ENCODE results near the gene ARHGAP15.

Gene ARHGAP15

GRCh38 chr2:143399631-143400069, 270.4 kb downstream of the ARHGAP15 start:
- H3K4me3 ChIP-seq (ENCODE audit: low read length) = no peak overlapping the region
- TF ChIP-seq ZNF274 (IDR thresholded peaks at IDR 0.05; ENCODE audit: low read depth, low read length) = no peak

- H3K4me3 ChIP-seq (ENCODE audit: low read length) = no peak overlapping the region
- TF ChIP-seq ZNF274 (IDR thresholded peaks at IDR 0.05; ENCODE audit: low read depth, low read length) = no peak
Observed at GRCh38 chr2:143401861-143402260, 272.6 kb downstream of the ARHGAP15 start.

GRCh38 chr2:143402451-143402850, 273.2 kb downstream of the ARHGAP15 start:
- TF ChIP-seq ZNF274 (IDR thresholded peaks at IDR 0.05; ENCODE audit: low read depth, low read length) = no peak
- H3K4me3 ChIP-seq (ENCODE audit: low read length) = no peak overlapping the region

GRCh38 chr2:143410082-143410897, 281.1 kb downstream of the ARHGAP15 start:
- no peak for TF ChIP-seq ZNF274 (IDR thresholded peaks at IDR 0.05; ENCODE audit: low read depth, low read length)
- no peak overlapping the region for H3K4me3 ChIP-seq (ENCODE audit: low read length)

GRCh38 chr2:143415571-143415970, 286.4 kb downstream of the ARHGAP15 start:
- no peak for TF ChIP-seq ZNF274 (IDR thresholded peaks at IDR 0.05; ENCODE audit: low read depth, low read length)
- H3K4me3 ChIP-seq (ENCODE audit: low read length) = no peak overlapping the region

- TF ChIP-seq ZNF274 (IDR thresholded peaks at IDR 0.05; ENCODE audit: low read depth, low read length) = no peak
- H3K4me3 ChIP-seq (ENCODE audit: low read length) = no peak overlapping the region
Observed at GRCh38 chr2:143417428-143417827, 288.2 kb downstream of the ARHGAP15 start.

GRCh38 chr2:143420313-143420712, 291.1 kb downstream of the ARHGAP15 start:
- no peak overlapping the region for H3K4me3 ChIP-seq (ENCODE audit: low read length)
- no peak for TF ChIP-seq ZNF274 (IDR thresholded peaks at IDR 0.05; ENCODE audit: low read depth, low read length)

GRCh38 chr2:143422681-143423080, 293.5 kb downstream of the ARHGAP15 start:
- no peak for TF ChIP-seq ZNF274 (IDR thresholded peaks at IDR 0.05; ENCODE audit: low read depth, low read length)
- no peak overlapping the region for H3K4me3 ChIP-seq (ENCODE audit: low read length)

- no peak overlapping the region for H3K4me3 ChIP-seq (ENCODE audit: low read length)
- no peak for TF ChIP-seq ZNF274 (IDR thresholded peaks at IDR 0.05; ENCODE audit: low read depth, low read length)
Observed at GRCh38 chr2:143425896-143426295, 296.7 kb downstream of the ARHGAP15 start.

- H3K4me3 ChIP-seq (ENCODE audit: low read length) = no peak overlapping the region
- no peak for TF ChIP-seq ZNF274 (IDR thresholded peaks at IDR 0.05; ENCODE audit: low read depth, low read length)
Observed at GRCh38 chr2:143426296-143426695, 297.1 kb downstream of the ARHGAP15 start.

- no peak for TF ChIP-seq ZNF274 (IDR thresholded peaks at IDR 0.05; ENCODE audit: low read depth, low read length)
- no peak overlapping the region for H3K4me3 ChIP-seq (ENCODE audit: low read length)
Observed at GRCh38 chr2:143428700-143429099, 299.5 kb downstream of the ARHGAP15 start.

- no peak overlapping the region for H3K4me3 ChIP-seq (ENCODE audit: low read length)
- TF ChIP-seq ZNF274 (IDR thresholded peaks at IDR 0.05; ENCODE audit: low read depth, low read length) = no peak
Observed at GRCh38 chr2:143429932-143430679, 300.9 kb downstream of the ARHGAP15 start.

- no peak for TF ChIP-seq ZNF274 (IDR thresholded peaks at IDR 0.05; ENCODE audit: low read depth, low read length)
- H3K4me3 ChIP-seq (ENCODE audit: low read length) = no peak overlapping the region
Observed at GRCh38 chr2:143431316-143431715, 302.1 kb downstream of the ARHGAP15 start.

GRCh38 chr2:143433251-143433650, 304.0 kb downstream of the ARHGAP15 start:
- TF ChIP-seq ZNF274 (IDR thresholded peaks at IDR 0.05; ENCODE audit: low read depth, low read length) = no peak
- H3K4me3 ChIP-seq (ENCODE audit: low read length) = no peak overlapping the region

- no peak for TF ChIP-seq ZNF274 (IDR thresholded peaks at IDR 0.05; ENCODE audit: low read depth, low read length)
- no peak overlapping the region for H3K4me3 ChIP-seq (ENCODE audit: low read length)
Observed at GRCh38 chr2:143433840-143434239, 304.6 kb downstream of the ARHGAP15 start.

All from GM08714 (cell line).